ENCODE measurements around the gene OR4C13. TPM values are rescaled to one million over a fixed set of nuclear protein-coding genes. Genes with fewer than 3 reads are reported as not detected.
A peak's percentile ranks its signal among the peaks of the same experiment; 100 is the strongest.
"Not testable (repeated sequence)": the region's sequence is repeated elsewhere in the genome, so short reads cannot be mapped to it uniquely, and the experiment has no call there.

The OR4C13 gene
- not detected for total RNA-seq
- not detected for polyA plus RNA-seq
- long read RNA-seq, donor 1 = 0 reads
- long read RNA-seq, donor 2 = 0 reads
- long read RNA-seq, donor 3 = 0 reads

DNA sequence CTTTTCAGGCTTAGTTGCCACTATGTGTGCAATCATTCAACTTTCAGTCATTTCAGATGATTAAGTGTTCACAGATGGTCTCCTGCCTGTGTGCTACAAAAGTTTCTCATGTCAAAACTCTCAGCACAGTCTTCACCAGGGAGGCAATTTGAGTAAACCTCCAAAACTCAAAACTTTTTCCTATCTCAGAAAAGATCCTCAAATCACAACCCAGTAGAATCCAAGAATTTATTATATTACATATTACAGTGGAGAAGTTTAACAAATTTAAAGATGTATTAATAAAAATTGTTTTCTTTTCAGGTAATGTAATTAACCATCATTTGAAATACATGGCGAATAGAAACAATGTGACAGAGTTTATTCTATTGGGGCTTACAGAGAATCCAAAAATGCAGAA, at the start of gene OR4C13:
Gene OR4C13 (plus strand): TSS at position 301 of the 400 bp plus-strand sequence. CDS start 32 bp downstream, at position 333.
- Histone ChIP-seq H3K36me3 (no peaks in the 10 kb centered on the region), H3K4me1 (no peaks in the 10 kb centered on the region), H3K4me3 (no peak within 1 kb of the TSS), H3K9me3 (peaks cover 0 to 9% (median 0%) of the 10 kb centered on the region in 12 donors), H3K27me3 (no peaks in the 10 kb centered on the region), H3K27ac (no peak within 1 kb of the TSS)
- ATAC-seq (no peak), DNase-seq (no peak)
- intact Hi-C loops (cut with DNase I) = no loop called here
- 32 to 81% (median 72%) methylated on average over 1 of the region's 1 CpG for WGBS, 4 donors
- no peak for TF ChIP-seq POLR2A (IDR thresholded peaks at IDR 0.05)
- TF ChIP-seq, protein P1, sequence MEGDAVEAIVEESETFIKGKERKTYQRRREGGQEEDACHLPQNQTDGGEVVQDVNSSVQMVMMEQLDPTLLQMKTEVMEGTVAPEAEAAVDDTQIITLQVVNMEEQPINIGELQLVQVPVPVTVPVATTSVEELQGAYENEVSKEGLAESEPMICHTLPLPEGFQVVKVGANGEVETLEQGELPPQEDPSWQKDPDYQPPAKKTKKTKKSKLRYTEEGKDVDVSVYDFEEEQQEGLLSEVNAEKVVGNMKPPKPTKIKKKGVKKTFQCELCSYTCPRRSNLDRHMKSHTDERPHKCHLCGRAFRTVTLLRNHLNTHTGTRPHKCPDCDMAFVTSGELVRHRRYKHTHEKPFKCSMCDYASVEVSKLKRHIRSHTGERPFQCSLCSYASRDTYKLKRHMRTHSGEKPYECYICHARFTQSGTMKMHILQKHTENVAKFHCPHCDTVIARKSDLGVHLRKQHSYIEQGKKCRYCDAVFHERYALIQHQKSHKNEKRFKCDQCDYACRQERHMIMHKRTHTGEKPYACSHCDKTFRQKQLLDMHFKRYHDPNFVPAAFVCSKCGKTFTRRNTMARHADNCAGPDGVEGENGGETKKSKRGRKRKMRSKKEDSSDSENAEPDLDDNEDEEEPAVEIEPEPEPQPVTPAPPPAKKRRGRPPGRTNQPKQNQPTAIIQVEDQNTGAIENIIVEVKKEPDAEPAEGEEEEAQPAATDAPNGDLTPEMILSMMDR (IDR thresholded peaks at IDR 0.05) = no peak

DNA sequence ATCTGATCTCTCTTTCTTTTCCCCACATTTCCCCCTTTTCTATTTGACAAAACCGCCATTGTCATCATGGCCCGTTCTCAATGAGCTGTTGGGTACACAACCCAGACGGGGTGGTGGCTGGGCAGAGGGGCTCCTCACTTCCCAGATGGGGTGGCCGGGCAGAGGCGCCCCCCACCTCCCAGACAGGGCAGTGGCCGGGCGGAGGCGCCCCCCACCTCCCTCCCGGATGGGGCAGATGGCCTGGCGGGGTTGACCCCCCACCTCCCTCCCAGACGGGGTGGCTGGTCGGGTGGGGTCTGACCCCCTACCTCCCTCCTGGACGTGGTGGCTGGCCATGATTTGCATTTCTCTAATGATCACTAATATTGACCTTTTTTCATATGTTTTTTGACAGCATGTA, 40.7 kb upstream of the OR4C13 start:
- H3K27me3 ChIP-seq; H3K36me3 ChIP-seq; H3K9me3 ChIP-seq; ATAC-seq; H3K27ac ChIP-seq; DNase-seq; H3K4me3 ChIP-seq; H3K4me1 ChIP-seq; intact Hi-C loops (cut with DNase I): not testable (repeated sequence)
- 68 to 81% (median 79%) methylated on average over 12 to 13 of the region's 13 CpGs for WGBS, 4 donors

DNA sequence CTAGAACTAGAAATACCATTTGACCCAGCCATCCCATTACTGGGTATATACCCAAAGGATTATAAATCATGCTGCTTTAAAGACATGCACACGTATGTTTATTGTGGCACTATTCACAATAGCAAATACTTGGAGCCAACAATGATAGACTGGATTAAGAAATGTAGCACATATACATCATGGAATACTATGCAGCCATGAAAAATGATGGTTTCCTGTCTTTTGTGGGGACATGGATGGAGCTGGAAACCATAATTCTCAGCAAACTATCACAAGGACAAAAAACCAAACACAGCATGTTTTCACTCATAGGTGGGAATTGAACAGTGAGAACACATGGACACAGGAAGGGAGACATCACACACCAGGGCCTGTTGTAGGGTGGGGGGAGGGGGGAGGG, 3.5 kb upstream of the OR4C13 start:
- H3K4me3 ChIP-seq; H3K27me3 ChIP-seq; DNase-seq; H3K27ac ChIP-seq; ATAC-seq; intact Hi-C loops (cut with DNase I); H3K36me3 ChIP-seq; H3K4me1 ChIP-seq: not testable (repeated sequence)
- WGBS, 4 donors = 58 to 73% (median 68%) methylated on average over 1 of the region's 1 CpG
- peaks cover 0 to 26% (median 2%) of the 10 kb centered on the region in 12 donors for H3K9me3 ChIP-seq

DNA sequence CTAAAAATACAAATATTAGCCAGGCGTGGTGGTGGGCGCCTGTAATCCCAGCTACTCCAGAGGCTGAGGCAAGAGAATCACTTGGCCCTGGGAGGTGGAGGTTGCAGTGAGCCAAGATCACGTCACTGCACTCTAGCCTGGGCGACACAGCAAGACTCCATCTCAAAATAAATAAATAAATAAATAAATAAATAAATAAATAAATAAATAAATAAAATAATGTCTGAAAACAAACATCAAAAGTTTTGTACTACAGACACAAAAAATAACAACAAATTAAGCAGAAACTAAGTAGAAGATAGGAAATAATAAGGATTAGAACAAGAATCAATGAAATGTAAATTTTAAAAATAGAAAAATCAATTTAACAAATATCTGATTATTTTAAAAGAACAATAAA, 21.2 kb downstream of the OR4C13 start:
- H3K9me3 ChIP-seq = peaks cover 0 to 12% (median 3%) of the 10 kb centered on the region in 12 donors
- H3K27me3 ChIP-seq; H3K36me3 ChIP-seq; H3K27ac ChIP-seq; ATAC-seq; intact Hi-C loops (cut with DNase I); H3K4me1 ChIP-seq; DNase-seq; H3K4me3 ChIP-seq: not testable (repeated sequence)
- WGBS, 4 donors = 69 to 84% (median 77%) methylated on average over 4 of the region's 4 CpGs

GRCh38 chr11:49982435-49982834, 30.2 kb downstream of the OR4C13 start, which contains the start of gene OR4C12:
TSS of gene OR4C12 (minus strand) at chr11:49982535. CDS start at chr11:49982501, 34 bp downstream.
- 27 to 30% (median 27%) methylated on average over 1 of the region's 1 CpG for WGBS, 4 donors
- H3K4me3 ChIP-seq; ATAC-seq; H3K4me1 ChIP-seq; H3K27ac ChIP-seq; DNase-seq; H3K9me3 ChIP-seq; H3K36me3 ChIP-seq; intact Hi-C loops (cut with DNase I); H3K27me3 ChIP-seq: not testable (repeated sequence)

GRCh38 chr11:49995565-49995964, 43.4 kb downstream of the OR4C13 start:
- ATAC-seq (no peak), DNase-seq (peak in 3 of 5 donors; percentile 23 to 29 (median 28))
- TF ChIP-seq, protein P1 (IDR thresholded peaks at IDR 0.05) = peak; percentile 29 to 66 (median 44)
- no peak for TF ChIP-seq POLR2A (IDR thresholded peaks at IDR 0.05)
- Histone ChIP-seq H3K36me3 (no peaks in the 10 kb centered on the region), H3K4me1 (no peaks in the 10 kb centered on the region), H3K4me3 (no peak overlapping the region), H3K9me3 (peaks cover 0 to 26% (median 7%) of the 10 kb centered on the region in 12 donors), H3K27me3 (no peaks in the 10 kb centered on the region), H3K27ac (no peak overlapping the region)
- WGBS, 4 donors = 32 to 47% (median 42%) methylated on average over 6 of the region's 6 CpGs
- intact Hi-C loops (cut with DNase I) = no loop called here

Other genes with a start within 250 kb of the OR4C13 start
- gene OR4C12, start 30.1 kb downstream of the OR4C13 start, total RNA-seq = not detected
- not detected for gene OR4C12, start 30.1 kb downstream of the OR4C13 start, polyA plus RNA-seq
- not detected for gene OR4C45, start 80.5 kb downstream of the OR4C13 start, total RNA-seq
- not detected for gene OR4C45, start 80.5 kb downstream of the OR4C13 start, polyA plus RNA-seq

Data from heart left ventricle (tissue), 16 donors.